Bronchial epithelial cell (primary cell): ENCODE results near the gene ARL5A. TPM values are rescaled to one million over a fixed set of nuclear protein-coding genes. Genes with fewer than 3 reads are reported as not detected.

ENCODE experiments used
- DNase-seq: peaks from one replicate; pipeline ENCODE4 v3.0.0-alpha.2; 2010; ENCODE audit warnings: low read depth
- FAIRE-seq: peaks from 2 replicates; lab custom pipeline; 2011; peaks lifted over from hg19 to GRCh38; lab: Jason Lieb, UNC
- H3K27me3 ChIP-seq: 2 replicates; pipeline ENCODE4 v1.5.1; 2011; ENCODE audit warnings: low read length; ENCODE audit not compliant: control insufficient read depth, insufficient read depth
- H3K36me3 ChIP-seq: 2 replicates; pipeline ENCODE4 v1.5.1; 2011; ENCODE audit warnings: low read length; ENCODE audit not compliant: control insufficient read depth, insufficient read depth
- H3K4me3 ChIP-seq: 2 replicates; pipeline ENCODE4 v1.5.1; 2011; ENCODE audit warnings: mild to moderate bottlenecking, low read depth, low read length, control low read depth
- total RNA-seq: library from RNA; depleted of rRNA; stranded (reverse); fragments of >200 nt; gene quantifications from 2 replicates; pipeline ENCODE4 v1.2.1, GENCODE V29; 2014
- TF ChIP-seq, protein P1 (sequence below): IDR thresholded peaks from 2 replicates; pipeline ENCODE4 v1.5.1; 2011; ENCODE audit warnings: mild to moderate bottlenecking, moderate library complexity, low read length, control low read depth, inconsistent platforms; ENCODE audit not compliant: insufficient read depth, severe bottlenecking

The ARL5A gene
- total RNA-seq, 1 donor from 2014 or later = 66.6 TPM

- no peak overlapping the region for H3K4me3 ChIP-seq
- no peak for FAIRE-seq
- H3K36me3 ChIP-seq = no peaks in the 10 kb centered on the region
- DNase-seq = peak; percentile 39
- H3K27me3 ChIP-seq = no peaks in the 10 kb centered on the region
- TF ChIP-seq, protein P1, sequence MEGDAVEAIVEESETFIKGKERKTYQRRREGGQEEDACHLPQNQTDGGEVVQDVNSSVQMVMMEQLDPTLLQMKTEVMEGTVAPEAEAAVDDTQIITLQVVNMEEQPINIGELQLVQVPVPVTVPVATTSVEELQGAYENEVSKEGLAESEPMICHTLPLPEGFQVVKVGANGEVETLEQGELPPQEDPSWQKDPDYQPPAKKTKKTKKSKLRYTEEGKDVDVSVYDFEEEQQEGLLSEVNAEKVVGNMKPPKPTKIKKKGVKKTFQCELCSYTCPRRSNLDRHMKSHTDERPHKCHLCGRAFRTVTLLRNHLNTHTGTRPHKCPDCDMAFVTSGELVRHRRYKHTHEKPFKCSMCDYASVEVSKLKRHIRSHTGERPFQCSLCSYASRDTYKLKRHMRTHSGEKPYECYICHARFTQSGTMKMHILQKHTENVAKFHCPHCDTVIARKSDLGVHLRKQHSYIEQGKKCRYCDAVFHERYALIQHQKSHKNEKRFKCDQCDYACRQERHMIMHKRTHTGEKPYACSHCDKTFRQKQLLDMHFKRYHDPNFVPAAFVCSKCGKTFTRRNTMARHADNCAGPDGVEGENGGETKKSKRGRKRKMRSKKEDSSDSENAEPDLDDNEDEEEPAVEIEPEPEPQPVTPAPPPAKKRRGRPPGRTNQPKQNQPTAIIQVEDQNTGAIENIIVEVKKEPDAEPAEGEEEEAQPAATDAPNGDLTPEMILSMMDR = no peak
Measured at GRCh38 chr2:151824886-151825285, 3.3 kb downstream of the ARL5A start.

DNA sequence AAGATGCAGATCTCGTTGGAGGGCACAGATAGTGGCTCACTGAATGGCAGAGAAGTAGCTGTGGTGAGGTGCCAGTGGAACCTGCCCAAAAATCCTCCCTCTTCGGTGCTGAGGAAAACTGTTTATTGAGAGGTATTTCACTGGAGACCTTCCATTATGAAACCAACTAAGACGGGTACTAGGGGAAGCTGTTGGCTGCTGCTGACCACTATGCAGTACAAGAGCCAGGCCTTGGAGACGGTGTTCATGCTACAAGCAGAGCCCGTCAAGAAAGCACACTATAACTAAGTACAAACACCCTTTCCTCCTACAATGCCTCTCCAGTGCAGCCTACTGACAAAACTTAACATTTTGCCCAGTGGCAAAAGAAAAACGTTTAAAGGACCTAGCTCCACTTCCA, 4.6 kb downstream of the ARL5A start:
- TF ChIP-seq, protein P1 = no peak
- DNase-seq = no peak
- H3K4me3 ChIP-seq = no peak overlapping the region
- no peaks in the 10 kb centered on the region for H3K36me3 ChIP-seq
- no peak for FAIRE-seq
- no peaks in the 10 kb centered on the region for H3K27me3 ChIP-seq

GRCh38 chr2:151819920-151820319, 8.3 kb downstream of the ARL5A start:
- H3K4me3 ChIP-seq = no peak overlapping the region
- TF ChIP-seq, protein P1 = no peak
- no peak for FAIRE-seq
- H3K27me3 ChIP-seq = no peaks in the 10 kb centered on the region
- no peak for DNase-seq
- no peaks in the 10 kb centered on the region for H3K36me3 ChIP-seq

- no peak for FAIRE-seq
- DNase-seq = peak; percentile 9
Measured at GRCh38 chr2:151817929-151818328, 10.3 kb downstream of the ARL5A start.

GRCh38 chr2:151816843-151817242, 11.4 kb downstream of the ARL5A start:
- TF ChIP-seq, protein P1 = no peak
- FAIRE-seq (no peak), DNase-seq (no peak)
- H3K4me3 ChIP-seq = no peak overlapping the region
- peaks cover 4% of the 10 kb centered on the region for H3K36me3 ChIP-seq
- H3K27me3 ChIP-seq = no peaks in the 10 kb centered on the region

More at GRCh38 chr2:151817929-151818328, 10.3 kb downstream of the ARL5A start:
- H3K27me3 ChIP-seq = no peaks in the 10 kb centered on the region
- H3K4me3 ChIP-seq = no peak overlapping the region
- H3K36me3 ChIP-seq = peaks cover 3% of the 10 kb centered on the region
- TF ChIP-seq, protein P1 = no peak

- FAIRE-seq (no peak), DNase-seq (no peak)
- Histone ChIP-seq H3K27me3 (no peaks in the 10 kb centered on the region), H3K4me3 (no peak overlapping the region), H3K36me3 (peaks cover 7% of the 10 kb centered on the region)
- TF ChIP-seq, protein P1 = no peak
Measured at GRCh38 chr2:151815821-151816489, 12.3 kb downstream of the ARL5A start.
